ENCODE data around the gene DNAAF5. TPM values are rescaled to one million over a fixed set of nuclear protein-coding genes. Genes with fewer than 3 reads are reported as not detected.

Gene DNAAF5
- polyA plus RNA-seq, 1 experiment, result 12.6 TPM

- no peak for DNase-seq (ENCODE audit: low read depth, low spot score)
- Histone ChIP-seq H3K4me3 (ENCODE audit: low read depth, low read length) (no peak overlapping the region), H3K9me3 (ENCODE audit: control insufficient read depth, insufficient read depth, low read length) (no peaks in the 10 kb centered on the region; the same call in 1 of the 2 replicates), H3K27me3 (ENCODE audit: control insufficient read depth, insufficient read depth, low read length) (no peaks in the 10 kb centered on the region), H3K27ac (ENCODE audit: low read depth, low read length) (no peak overlapping the region)
- POLR2A ChIA-PET, result no interaction called here
- no peak for TF ChIP-seq CTCF (IDR thresholded peaks at IDR 0.05; ENCODE audit: low read depth, low read length)
- CTCF ChIA-PET, result interaction anchor here (0.9 to 3.0 kb wide), 3 partner anchors 440 to 452 kb away, joined by 3 to 12 read pairs (median 3); no protein-coding TSS in a partner anchor
These were observed 46.5 kb downstream of the DNAAF5 start for GRCh38 chr7:772861-773621.

GRCh38 chr7:773622-773915 lies 47.1 kb downstream of the DNAAF5 start:
- TF ChIP-seq CTCF (IDR thresholded peaks at IDR 0.05; ENCODE audit: low read depth, low read length), result no peak
- Histone ChIP-seq H3K4me3 (ENCODE audit: low read depth, low read length) (no peak overlapping the region), H3K27me3 (ENCODE audit: control insufficient read depth, insufficient read depth, low read length) (no peaks in the 10 kb centered on the region), H3K27ac (ENCODE audit: low read depth, low read length) (no peak overlapping the region), H3K9me3 (ENCODE audit: control insufficient read depth, insufficient read depth, low read length) (no peaks in the 10 kb centered on the region; the same call in 1 of the 2 replicates)
- ChIA-PET CTCF (interaction anchor here (0.9 to 3.0 kb wide), 3 partner anchors 440 to 452 kb away, joined by 3 to 12 read pairs (median 3); no protein-coding TSS in a partner anchor), POLR2A (no interaction called here)
- DNase-seq (ENCODE audit: low read depth, low spot score), result no peak

GRCh38 chr7:774161-775109 lies 47.9 kb downstream of the DNAAF5 start:
- POLR2A ChIA-PET, result no interaction called here
- CTCF ChIA-PET, result interaction anchor here (0.6 to 3.0 kb wide), 4 partner anchors 101 to 453 kb away, joined by 3 to 12 read pairs (median 3); no protein-coding TSS in a partner anchor
- no peak for DNase-seq (ENCODE audit: low read depth, low spot score)
- H3K27ac ChIP-seq (ENCODE audit: low read depth, low read length), result no peak overlapping the region
- H3K9me3 ChIP-seq (ENCODE audit: control insufficient read depth, insufficient read depth, low read length), result no peaks in the 10 kb centered on the region
- no peaks in the 10 kb centered on the region for H3K27me3 ChIP-seq (ENCODE audit: control insufficient read depth, insufficient read depth, low read length)
- TF ChIP-seq CTCF (IDR thresholded peaks at IDR 0.05; ENCODE audit: low read depth, low read length), result peak; percentile 87
- no peak overlapping the region for H3K4me3 ChIP-seq (ENCODE audit: low read depth, low read length)

- no peak for DNase-seq (ENCODE audit: low read depth, low spot score)
- Histone ChIP-seq H3K27me3 (ENCODE audit: control insufficient read depth, insufficient read depth, low read length) (no peaks in the 10 kb centered on the region), H3K27ac (ENCODE audit: low read depth, low read length) (no peak overlapping the region), H3K4me3 (ENCODE audit: low read depth, low read length) (no peak overlapping the region), H3K9me3 (ENCODE audit: control insufficient read depth, insufficient read depth, low read length) (no peaks in the 10 kb centered on the region)
- ChIA-PET CTCF (interaction anchor here (2.1 kb wide), 1 partner anchor 455 kb away, joined by 11 read pairs; no protein-coding TSS in a partner anchor), POLR2A (no interaction called here)
- no peak for TF ChIP-seq CTCF (IDR thresholded peaks at IDR 0.05; ENCODE audit: low read depth, low read length)
These were observed 49.9 kb downstream of the DNAAF5 start for GRCh38 chr7:776381-776780.

Measured in AG04450 (cell line).